Stimulated activated CD4-positive, alpha-beta T cell treated with anti-CD3 and anti-CD28 coated beads, TNF-alpha, amount 100 ng/mL, for 24 hours (primary cell): ENCODE data around the gene ANKRD33.
A peak's percentile ranks its signal among the peaks of the same experiment; 100 is the strongest.

Experiments used
- DNase-seq, 3 experiments: peaks; one replicate each; pipeline ENCODE4 v3.0.0-alpha.2; 2020; ENCODE audit warnings: low read depth in 3 of 3

ANKRD33 gene

DNA sequence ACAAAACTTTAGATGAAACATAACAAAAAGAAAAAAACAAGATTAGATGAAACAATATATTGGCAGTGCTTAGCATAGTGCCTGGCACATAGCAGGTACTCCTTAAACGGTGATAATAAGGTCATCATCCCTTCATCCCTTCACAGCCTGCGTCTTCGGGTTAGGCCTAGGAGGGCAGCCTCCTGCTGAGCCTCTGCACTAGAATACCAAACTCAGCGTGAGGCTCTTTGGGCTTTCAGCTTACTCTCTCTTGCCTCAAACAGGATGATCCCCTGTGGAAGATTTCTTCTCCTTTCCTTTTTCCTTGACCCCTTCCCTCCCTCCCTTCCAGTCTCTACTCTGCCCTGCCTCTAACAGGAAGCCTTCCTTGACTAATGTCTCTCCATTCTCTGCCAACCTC lies 25.0 kb upstream of the ANKRD33 start:
- DNase-seq, result no peak

GRCh38 chr12:51863363-51863932 lies 24.5 kb upstream of the ANKRD33 start:
- DNase-seq, result no peak

GRCh38 chr12:51863933-51864832 lies 23.7 kb upstream of the ANKRD33 start:
- peak in 1 of 3 experiments; percentile 39 for DNase-seq

GRCh38 chr12:51864833-51865670 lies 22.9 kb upstream of the ANKRD33 start:
- DNase-seq, result no peak

DNA sequence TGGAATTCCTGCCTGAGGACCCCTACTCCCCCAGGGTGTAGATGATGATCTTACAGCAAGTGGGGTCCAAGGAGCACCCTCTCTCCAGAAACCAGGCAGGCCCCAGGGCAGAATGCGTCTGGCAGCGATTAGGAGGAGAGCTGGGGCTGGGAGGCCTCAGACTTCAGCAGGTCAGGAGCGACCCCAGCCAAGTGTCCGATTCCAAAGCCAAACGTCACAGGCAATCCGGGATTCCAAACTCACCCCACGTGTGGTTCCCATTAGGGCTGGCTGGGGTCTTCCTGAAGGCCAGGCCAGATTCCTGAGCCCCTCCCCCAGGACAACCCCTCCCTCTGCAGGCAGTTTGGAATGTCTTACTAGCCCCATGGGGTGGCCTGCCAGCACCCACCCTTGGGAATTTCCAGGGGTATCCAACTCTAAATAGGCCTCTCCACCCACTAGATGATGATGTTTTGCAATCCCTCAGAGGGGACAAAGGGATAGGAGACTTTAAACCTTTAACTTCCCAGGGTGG lies 22.1 kb upstream of the ANKRD33 start:
- DNase-seq, result no peak

- no peak for DNase-seq
Measured at GRCh38 chr12:51866324-51866723, 21.6 kb upstream of the ANKRD33 start.

GRCh38 chr12:51866762-51867161 lies 21.1 kb upstream of the ANKRD33 start:
- DNase-seq, result no peak

- DNase-seq, result no peak
Measured at GRCh38 chr12:51867371-51867770, 20.5 kb upstream of the ANKRD33 start.

GRCh38 chr12:51867796-51868428 lies 20.0 kb upstream of the ANKRD33 start:
- DNase-seq, result no peak

DNA sequence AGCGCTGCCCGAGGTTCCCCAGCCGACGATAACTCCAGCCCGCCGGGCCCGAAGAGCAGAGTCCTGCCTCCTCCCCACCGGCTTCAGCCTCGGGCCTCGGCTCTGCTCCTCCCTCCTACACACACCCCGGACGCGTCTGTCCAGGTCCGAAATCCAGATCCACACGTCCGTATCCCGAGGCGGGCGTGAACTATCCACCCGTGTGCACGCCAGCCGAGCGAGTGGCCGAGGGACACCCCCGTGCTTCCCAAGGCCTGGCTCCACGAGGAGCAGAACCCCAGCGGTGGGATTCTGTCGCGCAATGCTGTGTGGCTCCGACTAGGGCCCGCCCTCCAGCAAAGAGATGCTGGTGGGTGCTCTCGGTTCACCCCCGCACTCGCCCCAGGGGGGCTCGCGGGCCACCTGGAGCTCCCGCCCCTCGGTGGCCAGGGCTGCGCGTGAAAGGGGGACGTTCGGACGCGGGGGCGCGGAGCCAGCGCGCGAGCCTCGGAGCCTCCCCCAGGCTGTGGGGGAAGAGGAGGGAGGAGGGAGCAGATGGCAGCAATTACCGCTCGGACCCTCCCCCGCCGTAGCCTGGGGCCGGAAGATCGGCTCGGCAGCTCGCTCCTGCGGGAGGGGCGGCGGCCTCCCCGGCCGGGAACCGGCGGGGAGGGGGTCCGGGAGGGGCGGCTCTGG lies 18.9 kb upstream of the ANKRD33 start:
- no peak for DNase-seq

GRCh38 chr12:51869496-51869865 lies 18.4 kb upstream of the ANKRD33 start:
- DNase-seq, result no peak

- DNase-seq, result no peak
Measured at GRCh38 chr12:51869931-51870330, 18.0 kb upstream of the ANKRD33 start.

DNA sequence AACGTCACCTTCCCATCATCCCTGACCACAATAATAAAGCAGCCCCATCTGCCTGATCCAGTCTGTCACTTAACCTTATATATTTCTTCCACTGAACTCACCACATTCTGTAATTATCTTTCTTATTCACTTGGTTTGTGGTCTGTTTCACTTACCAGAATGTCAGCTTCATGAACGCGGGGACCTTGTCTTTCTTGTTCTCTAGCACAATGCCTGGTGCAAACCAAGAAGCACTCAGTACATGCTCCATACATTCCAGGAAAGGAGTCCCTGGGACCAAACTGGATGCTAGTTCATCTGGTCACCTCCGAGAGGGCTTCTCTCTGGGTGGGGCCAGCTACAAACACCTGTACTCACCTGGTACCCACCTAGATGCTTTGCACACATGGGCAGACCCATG lies 17.4 kb upstream of the ANKRD33 start:
- no peak for DNase-seq

DNA sequence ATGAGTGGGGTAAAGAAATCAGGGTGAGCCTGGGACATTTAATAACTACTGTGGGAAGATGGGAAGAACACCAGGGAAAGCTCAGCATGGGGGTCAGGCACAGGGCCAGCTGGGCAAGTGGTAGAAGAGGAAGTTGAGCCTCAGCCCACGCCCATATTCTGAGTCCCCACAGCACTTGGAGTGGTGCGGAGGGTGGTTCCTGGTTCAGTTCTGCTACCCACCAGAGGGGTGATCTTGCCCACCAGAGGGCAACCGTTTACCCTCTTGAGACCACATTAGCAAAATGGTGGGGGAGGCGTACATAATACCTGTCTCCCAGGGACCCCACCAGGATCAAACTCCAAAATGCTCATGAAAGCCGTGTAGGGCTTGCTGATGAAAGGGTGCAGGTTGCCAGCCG lies 16.8 kb upstream of the ANKRD33 start:
- DNase-seq, result no peak

- DNase-seq, result no peak
Measured at GRCh38 chr12:51871918-51872688, 15.8 kb upstream of the ANKRD33 start.

DNA sequence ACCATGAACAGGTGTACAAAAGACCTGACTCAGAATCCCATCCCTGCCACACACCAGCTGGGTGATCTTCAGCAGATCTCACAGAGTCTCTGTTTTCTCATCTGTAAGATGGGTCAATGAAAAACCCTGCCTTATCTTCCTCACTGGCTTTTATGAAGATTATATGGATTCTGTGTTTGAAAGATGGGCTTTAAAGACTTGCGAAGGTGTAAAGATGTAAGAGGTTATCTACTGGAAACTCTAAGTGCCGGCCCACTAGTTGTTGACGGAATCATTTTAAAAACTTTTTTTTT lies 15.3 kb upstream of the ANKRD33 start:
- no peak for DNase-seq

- DNase-seq, result no peak
Measured at GRCh38 chr12:51873251-51873994, 14.5 kb upstream of the ANKRD33 start.

DNA sequence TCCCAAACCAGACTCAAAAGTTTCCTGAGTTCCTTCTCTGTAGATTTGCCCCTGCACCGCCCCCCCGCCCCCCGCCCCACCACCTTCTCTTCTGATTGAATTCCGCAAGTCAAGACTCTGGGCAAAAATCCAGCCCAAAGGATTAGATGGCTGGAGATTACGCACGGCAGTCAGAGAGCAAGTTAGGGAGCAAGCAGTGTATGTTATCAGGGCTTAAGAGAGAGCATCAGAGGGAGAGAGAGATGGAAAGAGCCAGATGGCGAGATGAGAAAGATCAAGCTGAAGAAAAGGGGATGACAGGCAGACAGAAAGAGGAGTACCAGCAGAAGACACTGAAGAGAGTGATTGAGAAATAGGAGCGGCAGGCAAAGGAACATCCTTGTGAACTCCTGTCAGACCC lies 13.9 kb upstream of the ANKRD33 start:
- DNase-seq, result no peak

DNA sequence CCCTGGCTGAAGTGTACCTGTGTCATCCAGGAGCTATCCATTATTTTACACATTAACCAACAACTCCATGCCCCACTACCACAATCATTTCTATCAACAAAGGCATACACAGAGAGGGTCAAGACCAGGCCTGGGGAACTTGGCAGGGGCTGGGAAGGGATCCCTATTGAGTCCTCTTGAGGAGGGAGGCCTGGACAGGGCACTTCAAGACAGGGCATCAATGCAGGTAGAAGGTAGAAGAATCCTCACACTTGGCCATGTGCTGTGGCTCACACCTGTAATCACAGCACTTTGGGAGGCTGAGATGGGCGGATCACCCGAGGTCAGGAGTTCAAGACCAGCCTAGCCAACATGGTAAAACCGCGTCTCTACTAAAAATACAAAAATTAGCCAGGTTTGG lies 13.4 kb upstream of the ANKRD33 start:
- DNase-seq, result no peak

- DNase-seq, result no peak
Measured at GRCh38 chr12:51879102-51879501, 8.8 kb upstream of the ANKRD33 start.
